ENCODE data around the gene SERTAD1. TPM values are rescaled to one million over a fixed set of nuclear protein-coding genes. Genes with fewer than 3 reads are reported as not detected.

Gene SERTAD1
- total RNA-seq, 1 donor from 2014 or later, result 19.3 TPM

DNA sequence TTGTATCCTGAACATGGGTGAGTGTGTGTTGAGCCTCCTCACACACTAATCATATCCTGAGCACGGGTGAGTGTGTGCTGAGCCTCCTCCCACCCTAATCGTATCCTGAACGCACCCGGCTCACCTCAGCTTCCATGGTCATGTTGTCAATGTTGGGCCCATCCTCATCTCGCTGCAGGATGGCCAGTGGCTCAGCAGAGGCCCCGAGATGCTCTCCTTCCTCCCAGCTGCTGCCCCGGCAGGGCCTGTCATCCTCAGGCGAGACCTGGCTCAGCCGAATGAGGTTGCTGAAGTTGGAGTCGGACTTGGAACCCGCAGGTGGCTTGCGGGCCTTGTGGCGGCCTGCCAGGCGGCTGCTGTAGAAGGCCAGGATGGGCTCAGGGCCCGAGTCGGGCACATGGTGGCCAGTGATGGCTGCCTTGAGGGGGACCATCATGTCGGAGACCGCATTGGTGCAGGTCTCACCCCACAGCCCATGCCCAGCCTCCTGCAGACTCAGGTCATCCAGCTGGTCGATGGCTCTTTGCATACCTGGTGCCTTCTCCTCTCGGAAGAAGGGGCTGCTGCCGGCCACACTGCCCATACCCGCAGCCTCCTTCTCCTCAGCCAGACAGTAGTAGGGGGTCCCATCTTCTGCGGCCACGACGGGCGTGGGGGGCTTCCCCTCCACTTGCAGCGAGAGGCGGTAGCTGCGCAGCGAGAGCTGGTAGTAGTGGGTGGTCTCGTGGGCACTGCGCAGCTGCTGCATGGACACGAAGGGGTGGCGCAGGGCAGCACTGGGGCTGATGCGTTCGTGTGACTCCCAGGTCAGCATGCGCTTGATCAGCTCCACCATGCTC, 45.4 kb downstream of the SERTAD1 start:
- Mint-ChIP-seq H3K4me3 (no peak overlapping the region), H3K36me3 (ENCODE audit: low read depth) (no peaks in the 10 kb centered on the region), H3K9me3 (no peaks in the 10 kb centered on the region)

DNA sequence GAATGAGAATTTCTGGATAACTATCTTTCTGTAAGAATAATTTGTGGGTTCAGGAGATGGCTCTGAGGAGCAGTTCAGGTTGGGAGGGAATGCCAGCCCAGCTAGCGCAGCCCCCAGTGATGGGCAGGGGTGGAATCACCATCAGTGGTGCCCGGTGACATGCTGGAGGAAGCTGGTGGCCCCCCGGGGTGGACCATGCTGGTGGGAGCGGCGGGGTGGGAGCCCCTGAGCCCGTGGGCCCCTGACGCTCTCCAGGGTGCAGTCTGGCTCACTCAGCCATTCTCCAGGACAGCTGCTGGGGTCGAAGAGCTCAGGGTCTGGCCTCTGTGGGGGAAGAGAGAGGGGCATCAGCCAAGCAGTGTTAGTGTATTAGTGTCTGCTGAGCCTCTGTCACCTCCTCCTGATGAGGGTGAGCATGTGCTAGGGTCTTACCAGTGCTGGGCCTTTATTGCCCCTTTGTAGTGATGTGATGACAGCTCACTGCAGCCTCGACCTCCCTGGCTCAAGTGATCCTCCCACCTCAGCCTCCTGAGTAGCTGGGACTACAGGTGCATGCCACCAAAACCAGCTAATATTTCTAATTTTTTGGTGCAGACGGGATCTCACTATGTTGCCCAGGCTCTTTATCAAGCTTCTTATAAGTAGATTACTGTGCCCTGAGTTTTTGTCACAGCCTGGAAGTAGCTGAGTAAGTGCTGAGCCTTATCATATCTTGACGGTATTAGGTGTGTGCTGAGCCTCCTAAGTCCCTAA, 46.2 kb downstream of the SERTAD1 start:
- intact Hi-C loops (cut with micrococcal nuclease), result no loop called here

More for the DNA sequence above, 45.4 kb downstream of the SERTAD1 start:
- intact Hi-C loops (cut with micrococcal nuclease), result no loop called here
- DNase-seq, result no peak
- no peak overlapping the region for H3K27ac Mint-ChIP-seq
- H3K27me3 Mint-ChIP-seq, result no peaks in the 10 kb centered on the region
- no peaks in the 10 kb centered on the region for H3K4me1 Mint-ChIP-seq

DNA sequence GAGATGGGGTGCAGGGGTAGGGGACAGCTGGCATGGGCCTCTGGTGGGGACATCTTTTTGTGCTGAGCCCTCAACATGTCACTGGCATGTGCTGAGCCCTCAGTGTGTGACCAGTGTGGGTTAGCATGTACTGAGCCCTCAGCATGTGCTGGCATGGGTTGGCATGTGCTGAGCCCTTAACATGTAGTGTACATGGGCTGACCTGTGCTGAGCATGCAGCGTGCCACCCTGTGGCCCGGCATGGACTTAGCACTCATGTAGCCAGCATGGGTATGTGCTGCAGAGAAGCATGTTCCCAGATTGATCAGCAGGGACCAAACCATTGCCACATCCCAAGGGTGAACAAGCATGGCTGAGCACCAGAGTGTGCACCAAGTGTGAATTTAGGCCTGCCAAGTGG, 47.3 kb downstream of the SERTAD1 start:
- Mint-ChIP-seq H3K4me1 (peaks cover 9% of the 10 kb centered on the region), H3K27me3 (no peaks in the 10 kb centered on the region), H3K9me3 (no peaks in the 10 kb centered on the region), H3K36me3 (ENCODE audit: low read depth) (no peaks in the 10 kb centered on the region), H3K4me3 (no peak overlapping the region), H3K27ac (no peak overlapping the region)
- no peak for DNase-seq
- intact Hi-C loops (cut with micrococcal nuclease), result no loop called here

More for the DNA sequence above, 46.2 kb downstream of the SERTAD1 start:
- Mint-ChIP-seq H3K4me3 (no peak overlapping the region), H3K27me3 (no peaks in the 10 kb centered on the region), H3K4me1 (peaks cover 5% of the 10 kb centered on the region), H3K27ac (no peak overlapping the region), H3K9me3 (no peaks in the 10 kb centered on the region), H3K36me3 (ENCODE audit: low read depth) (no peaks in the 10 kb centered on the region)
- DNase-seq, result no peak

DNA sequence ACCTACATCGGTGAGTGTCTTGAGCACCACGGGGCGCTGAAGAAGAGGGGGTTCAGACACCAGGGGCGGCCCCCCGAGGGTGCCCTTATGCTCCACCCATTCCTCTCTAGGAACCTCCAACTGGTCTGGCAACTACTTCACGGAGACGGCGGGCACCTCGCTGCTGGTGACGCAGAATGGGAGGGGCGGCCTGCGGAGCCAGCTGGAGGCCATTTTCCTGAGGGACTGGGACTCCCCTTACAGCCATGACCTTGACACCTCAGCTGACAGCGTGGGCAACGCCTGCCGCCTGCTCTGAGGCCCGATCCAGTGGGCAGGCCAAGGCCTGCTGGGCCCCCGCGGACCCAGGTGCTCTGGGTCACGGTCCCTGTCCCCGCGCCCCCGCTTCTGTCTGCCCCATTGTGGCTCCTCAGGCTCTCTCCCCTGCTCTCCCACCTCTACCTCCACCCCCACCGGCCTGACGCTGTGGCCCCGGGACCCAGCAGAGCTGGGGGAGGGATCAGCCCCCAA, 47.9 kb downstream of the SERTAD1 start:
- H3K36me3 Mint-ChIP-seq (ENCODE audit: low read depth), result peaks cover under 1% of the 10 kb centered on the region
- H3K4me1 Mint-ChIP-seq, result peaks cover 9% of the 10 kb centered on the region
- H3K27me3 Mint-ChIP-seq, result no peaks in the 10 kb centered on the region
- H3K9me3 Mint-ChIP-seq, result no peaks in the 10 kb centered on the region
- no peak overlapping the region for H3K4me3 Mint-ChIP-seq
- H3K27ac Mint-ChIP-seq, result no peak overlapping the region
- DNase-seq, result no peak
- intact Hi-C loops (cut with micrococcal nuclease), result no loop called here

DNA sequence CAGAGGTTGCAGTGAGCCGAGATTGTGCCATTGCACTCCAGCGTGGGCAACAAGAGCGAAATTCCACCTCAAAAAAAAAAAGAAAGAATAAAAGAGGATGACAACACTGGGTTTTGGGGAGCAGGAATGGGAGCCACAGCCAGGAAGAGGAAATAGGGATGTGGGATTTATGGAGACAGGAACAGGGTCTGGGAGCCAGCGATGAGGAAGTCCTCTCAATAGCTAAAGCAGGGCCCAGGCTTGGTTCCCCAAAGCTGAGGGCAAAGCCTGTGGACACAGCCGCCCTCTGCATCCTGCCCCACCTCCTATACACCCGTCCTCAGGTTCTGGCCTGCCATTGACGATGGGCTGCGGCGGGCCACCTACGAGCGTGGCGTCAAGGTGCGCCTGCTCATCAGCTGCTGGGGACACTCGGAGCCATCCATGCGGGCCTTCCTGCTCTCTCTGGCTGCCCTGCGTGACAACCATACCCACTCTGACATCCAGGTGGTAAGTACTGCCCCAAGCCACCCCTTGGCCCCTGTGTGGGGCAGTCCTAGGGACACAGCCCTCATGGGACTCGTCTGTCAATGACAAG, 49.4 kb downstream of the SERTAD1 start:
- H3K27ac Mint-ChIP-seq, result no peak overlapping the region
- DNase-seq, result no peak
- peaks cover 2% of the 10 kb centered on the region for H3K36me3 Mint-ChIP-seq (ENCODE audit: low read depth)
- H3K4me3 Mint-ChIP-seq, result no peak overlapping the region
- no peaks in the 10 kb centered on the region for H3K9me3 Mint-ChIP-seq
- peaks cover 9% of the 10 kb centered on the region for H3K4me1 Mint-ChIP-seq
- intact Hi-C loops (cut with micrococcal nuclease), result no loop called here
- H3K27me3 Mint-ChIP-seq, result no peaks in the 10 kb centered on the region

DNA sequence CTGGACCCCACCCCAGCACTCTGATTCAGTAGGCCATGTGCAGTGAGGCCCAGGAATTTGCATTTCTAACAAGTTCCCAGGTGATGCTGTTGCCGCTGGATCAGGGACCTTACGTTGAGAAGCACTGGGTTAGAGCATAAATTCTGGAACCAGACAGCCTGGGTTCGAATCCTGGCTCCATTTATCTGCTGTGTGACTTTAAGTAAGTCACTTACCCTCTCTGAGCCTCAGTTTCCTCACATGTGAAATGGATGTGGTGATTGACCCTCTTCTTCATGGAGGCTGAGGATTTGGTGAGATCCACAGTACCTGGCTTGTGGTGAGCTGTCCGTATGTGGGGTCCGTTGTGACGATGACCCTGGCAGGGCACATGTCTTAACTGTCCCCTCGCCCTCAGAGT, 51.7 kb downstream of the SERTAD1 start:
- intact Hi-C loops (cut with micrococcal nuclease), result no loop called here
- Mint-ChIP-seq H3K9me3 (no peaks in the 10 kb centered on the region), H3K4me1 (peaks cover 9% of the 10 kb centered on the region), H3K27ac (no peak overlapping the region), H3K36me3 (ENCODE audit: low read depth) (peaks cover 2% of the 10 kb centered on the region), H3K27me3 (no peaks in the 10 kb centered on the region), H3K4me3 (no peak overlapping the region)
- DNase-seq, result no peak

DNA sequence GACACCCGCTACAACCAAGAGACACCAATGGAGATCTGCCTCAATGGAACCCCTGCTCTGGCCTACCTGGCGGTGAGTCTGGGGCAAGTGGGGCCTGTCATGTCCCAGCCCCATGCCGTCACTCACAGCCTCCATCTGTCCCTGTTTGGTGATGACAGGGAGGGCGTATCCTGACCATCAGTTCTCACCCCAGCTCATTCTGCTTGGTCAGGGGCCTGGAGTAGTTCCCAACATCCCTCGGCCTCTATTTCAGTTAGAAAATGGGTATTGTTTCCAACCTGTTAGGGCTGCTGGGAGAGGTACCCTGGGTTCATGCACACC, 54.0 kb downstream of the SERTAD1 start:
- Mint-ChIP-seq H3K27ac (no peak overlapping the region), H3K36me3 (ENCODE audit: low read depth) (peaks cover 2% of the 10 kb centered on the region), H3K4me3 (no peak overlapping the region), H3K27me3 (no peaks in the 10 kb centered on the region), H3K4me1 (peaks cover 9% of the 10 kb centered on the region), H3K9me3 (no peaks in the 10 kb centered on the region)
- no peak for DNase-seq
- intact Hi-C loops (cut with micrococcal nuclease), result no loop called here

Other genes starting within 250 kb of the SERTAD1 start
- 16.6 and 17.6 TPM in 2 replicates for gene MAP3K10, start 234.6 kb downstream of the SERTAD1 start, total RNA-seq
- gene TTC9B, start 207.6 kb downstream of the SERTAD1 start, total RNA-seq, result not detected in 2 replicates
- gene CCNP, start 199.3 kb downstream of the SERTAD1 start, total RNA-seq, result 0.19 and 0.28 TPM in 2 replicates
- gene AKT2, start 140.6 kb downstream of the SERTAD1 start, total RNA-seq, result 160 and 163 TPM in 2 replicates
- gene C19orf47, start 77.6 kb downstream of the SERTAD1 start, total RNA-seq, result 24.4 and 28.9 TPM in 2 replicates
- 49.4 and 52.2 TPM in 2 replicates for gene PLD3, start 77.3 kb downstream of the SERTAD1 start, total RNA-seq
- gene HIPK4, start 35.8 kb downstream of the SERTAD1 start, total RNA-seq, result not detected in 2 replicates
- gene PRX, start 12.6 kb downstream of the SERTAD1 start, total RNA-seq, result 0.84 and 0.90 TPM in 2 replicates
- gene SERTAD3, start 18.3 kb upstream of the SERTAD1 start, total RNA-seq, result 10.8 and 12.5 TPM in 2 replicates
- gene BLVRB, start 39.8 kb upstream of the SERTAD1 start, total RNA-seq, result 7.5 and 10.6 TPM in 2 replicates
- gene SPTBN4, start 41.0 kb upstream of the SERTAD1 start, total RNA-seq, result 0.36 and 0.51 TPM in 2 replicates
- gene SHKBP1, start 150.9 kb upstream of the SERTAD1 start, total RNA-seq, result 111 and 113 TPM in 2 replicates
- 123 and 126 TPM in 2 replicates for gene LTBP4, start 175.4 kb upstream of the SERTAD1 start, total RNA-seq